ENCODE results near the gene TRIM17. TPM values are rescaled to one million over a fixed set of nuclear protein-coding genes. Genes with fewer than 3 reads are reported as not detected.

TRIM17 gene
- total and polyA plus RNA-seq, 2 experiments from 2014 or later, result 0.86 to 1.1 TPM

GRCh38 chr1:228385232-228385631, 31.4 kb downstream of the TRIM17 start:
- Histone ChIP-seq H2AFZ (no peak overlapping the region), H3K79me2 (replicated peaks; ENCODE audit: insufficient read depth) (no peaks in the 10 kb centered on the region), H4K20me1 (replicated peaks; ENCODE audit: insufficient read depth) (no peaks in the 10 kb centered on the region; the same call in 1 of the 2 replicates), H3K4me2 (no peak overlapping the region), H3K4me3 (no peak overlapping the region), H3K9me2 (ENCODE audit: insufficient read depth) (no peaks in the 10 kb centered on the region), H3K27me3 (ENCODE audit: insufficient read depth) (peaks cover 37% of the 10 kb centered on the region), H3F3A (replicated peaks; ENCODE audit: low read depth) (no peaks in the 10 kb centered on the region), H3K4me1 (ENCODE audit: insufficient read depth) (no peaks in the 10 kb centered on the region), H3K27ac (ENCODE audit: low read depth) (no peak overlapping the region), H3K36me3 (ENCODE audit: insufficient read depth) (no peaks in the 10 kb centered on the region)
- H3K4me3 Mint-ChIP-seq, result no peak overlapping the region
- peaks cover 10% of the 10 kb centered on the region for H3K27me3 Mint-ChIP-seq (ENCODE audit: insufficient read depth, low read depth, poor library complexity)
- no peak overlapping the region for H3K27ac Mint-ChIP-seq
- H3K9me3 Mint-ChIP-seq, result no peaks in the 10 kb centered on the region
- H3K4me1 Mint-ChIP-seq, result 0 out of 3 replicates have a peak, but pooled peaks cover 1% of the 10 kb centered on the region
- H3K36me3 Mint-ChIP-seq (ENCODE audit: low read depth), result no peaks in the 10 kb centered on the region
- TF ChIP-seq STAT1 (IDR thresholded peaks at IDR 0.05; ENCODE audit: unreplicated experiment) (no peak), POLR2AphosphoS5 (IDR thresholded peaks at IDR 0.05; ENCODE audit: low read depth) (no peak), EZH2phosphoT487 (IDR thresholded peaks at IDR 0.05; ENCODE audit: unreplicated experiment) (no peak), REST (IDR thresholded peaks at IDR 0.05; ENCODE audit: unreplicated experiment) (no peak), ZNF331 (CRISPR knock-in tag; IDR thresholded peaks at IDR 0.05; ENCODE audit: low read depth) (no peak), ZNF114 (CRISPR knock-in tag; IDR thresholded peaks at IDR 0.05) (no peak), NANOG (IDR thresholded peaks at IDR 0.05; ENCODE audit: borderline replicate concordance) (no peak), EZH2 (IDR thresholded peaks at IDR 0.05; ENCODE audit: low read depth, unreplicated experiment) (no peak), ZNF462 (CRISPR knock-in tag; IDR thresholded peaks at IDR 0.05) (no peak), ETS1 (IDR thresholded peaks at IDR 0.05) (no peak), CTCF (conservative IDR thresholded peaks at IDR 0.05; ENCODE audit: low read depth in 2 of 2) (no peak), CREB1 (CRISPR knock-in tag; IDR thresholded peaks at IDR 0.05; ENCODE audit: low read depth) (no peak), JUNB (IDR thresholded peaks at IDR 0.05; ENCODE audit: unreplicated experiment) (no peak)
- no peak for ATAC-seq
- DNase-seq (ENCODE audit: low spot score), result no peak
